ENCODE results near the gene C5orf46.
"Not testable (repeated sequence)": the region's sequence is repeated elsewhere in the genome, so short reads cannot be mapped to it uniquely, and the experiment has no call there.

Gene C5orf46

GRCh38 chr5:147906326-147907095 lies at the start of gene C5orf46:
Gene C5orf46 (minus strand): TSS chr5:147906538. CDS start chr5:147906501, 37 bp downstream.
- no peak for DNase-seq

- no peak for DNase-seq
Measured at GRCh38 chr5:147954971-147955370, 48.6 kb upstream of the C5orf46 start.

GRCh38 chr5:147949711-147950573 lies 43.6 kb upstream of the C5orf46 start:
- DNase-seq, result no peak

- not testable (repeated sequence) for DNase-seq
Measured at GRCh38 chr5:147946658-147947274, 40.4 kb upstream of the C5orf46 start.

- no peak for DNase-seq
Measured at GRCh38 chr5:147939431-147940114, 33.2 kb upstream of the C5orf46 start.

GRCh38 chr5:147935032-147935431 lies 28.7 kb upstream of the C5orf46 start:
- peak in 2 of 58 donors; percentile 4 for DNase-seq

GRCh38 chr5:147930769-147931168 lies 24.4 kb upstream of the C5orf46 start:
- no peak for DNase-seq

GRCh38 chr5:147927901-147928300 lies 21.6 kb upstream of the C5orf46 start:
- DNase-seq, result no peak

- no peak for DNase-seq
Measured at GRCh38 chr5:147925020-147925419, 18.7 kb upstream of the C5orf46 start.

GRCh38 chr5:147921136-147921535 lies 14.8 kb upstream of the C5orf46 start:
- DNase-seq, result no peak

- DNase-seq, result no peak
Measured at GRCh38 chr5:147920420-147921030, 14.2 kb upstream of the C5orf46 start.

GRCh38 chr5:147918899-147919298 lies 12.6 kb upstream of the C5orf46 start:
- DNase-seq, result no peak

GRCh38 chr5:147918101-147918685 lies 11.9 kb upstream of the C5orf46 start:
- DNase-seq, result no peak

GRCh38 chr5:147913786-147914185 lies 7.4 kb upstream of the C5orf46 start:
- no peak for DNase-seq

GRCh38 chr5:147912011-147912410 lies 5.7 kb upstream of the C5orf46 start:
- DNase-seq, result no peak

- DNase-seq, result peak in 22 of 58 donors; percentile 0 to 43 (median 5)
Measured at GRCh38 chr5:147911427-147911826, 5.1 kb upstream of the C5orf46 start.

GRCh38 chr5:147904110-147904509 lies 2.2 kb downstream of the C5orf46 start:
- no peak for DNase-seq

- no peak for DNase-seq
Measured at GRCh38 chr5:147902609-147903115, 3.7 kb downstream of the C5orf46 start.

GRCh38 chr5:147901599-147902039 lies 4.7 kb downstream of the C5orf46 start:
- no peak for DNase-seq

- DNase-seq, result no peak
Measured at GRCh38 chr5:147898875-147899401, 7.4 kb downstream of the C5orf46 start.

Measured in anterior cingulate cortex (tissue), 58 donors.